IPS DF 4.7 (cell line): ENCODE results near the gene ACER1.
"Not testable (repeated sequence)": the region's sequence is repeated elsewhere in the genome, so short reads cannot be mapped to it uniquely, and the experiment has no call there.

ENCODE experiments used
- DNase-seq: peaks from one replicate; pipeline ENCODE4 v3.0.0-alpha.2; 2013; ENCODE audit warnings: low spot score; ENCODE audit errors: extremely low read depth

ACER1 gene, protein sequence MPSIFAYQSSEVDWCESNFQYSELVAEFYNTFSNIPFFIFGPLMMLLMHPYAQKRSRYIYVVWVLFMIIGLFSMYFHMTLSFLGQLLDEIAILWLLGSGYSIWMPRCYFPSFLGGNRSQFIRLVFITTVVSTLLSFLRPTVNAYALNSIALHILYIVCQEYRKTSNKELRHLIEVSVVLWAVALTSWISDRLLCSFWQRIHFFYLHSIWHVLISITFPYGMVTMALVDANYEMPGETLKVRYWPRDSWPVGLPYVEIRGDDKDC

DNA sequence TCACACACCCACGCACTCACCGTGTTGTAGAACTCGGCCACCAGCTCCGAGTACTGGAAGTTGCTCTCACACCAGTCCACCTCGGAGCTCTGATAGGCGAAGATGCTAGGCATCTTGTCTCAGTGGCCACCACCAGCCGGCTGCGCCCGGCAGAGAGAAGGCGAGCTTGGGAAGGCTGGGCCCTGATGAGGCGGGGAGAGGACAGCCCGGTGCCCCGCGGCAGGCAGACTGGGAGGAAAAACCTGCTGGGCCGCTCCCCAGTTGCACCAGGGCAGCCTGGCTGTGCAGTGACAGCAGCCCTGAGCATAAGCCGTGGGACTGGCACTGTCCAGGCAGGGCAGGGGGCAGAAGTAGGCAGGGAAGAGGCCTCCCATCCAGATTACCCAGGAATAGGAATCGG lies at the start of gene ACER1:
Gene ACER1, minus strand, starts transcription at position 174 of the 400 bp plus-strand sequence. Its CDS starts 61 bp downstream, at position 113.
- DNase-seq = no peak

DNA sequence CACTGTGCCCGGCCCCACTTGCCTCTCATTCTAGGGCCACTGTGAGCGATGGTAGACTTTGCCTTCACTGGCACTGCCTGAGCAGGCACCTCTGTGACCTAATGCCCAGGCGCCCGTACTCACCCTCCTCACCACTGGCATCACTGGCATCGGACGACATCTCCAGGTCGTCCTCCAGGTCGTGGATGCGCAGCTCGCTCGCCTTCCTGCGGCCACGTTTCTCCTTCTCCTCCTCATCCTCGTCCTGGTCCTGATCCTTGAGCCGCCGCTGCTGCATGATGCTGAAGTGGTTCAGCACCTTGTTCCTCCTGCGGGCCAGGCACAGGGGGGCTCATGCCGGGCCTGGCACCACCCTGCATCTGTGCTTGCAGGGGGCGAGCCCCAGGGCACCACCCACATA lies 49.8 kb upstream of the ACER1 start:
- DNase-seq = no peak

DNA sequence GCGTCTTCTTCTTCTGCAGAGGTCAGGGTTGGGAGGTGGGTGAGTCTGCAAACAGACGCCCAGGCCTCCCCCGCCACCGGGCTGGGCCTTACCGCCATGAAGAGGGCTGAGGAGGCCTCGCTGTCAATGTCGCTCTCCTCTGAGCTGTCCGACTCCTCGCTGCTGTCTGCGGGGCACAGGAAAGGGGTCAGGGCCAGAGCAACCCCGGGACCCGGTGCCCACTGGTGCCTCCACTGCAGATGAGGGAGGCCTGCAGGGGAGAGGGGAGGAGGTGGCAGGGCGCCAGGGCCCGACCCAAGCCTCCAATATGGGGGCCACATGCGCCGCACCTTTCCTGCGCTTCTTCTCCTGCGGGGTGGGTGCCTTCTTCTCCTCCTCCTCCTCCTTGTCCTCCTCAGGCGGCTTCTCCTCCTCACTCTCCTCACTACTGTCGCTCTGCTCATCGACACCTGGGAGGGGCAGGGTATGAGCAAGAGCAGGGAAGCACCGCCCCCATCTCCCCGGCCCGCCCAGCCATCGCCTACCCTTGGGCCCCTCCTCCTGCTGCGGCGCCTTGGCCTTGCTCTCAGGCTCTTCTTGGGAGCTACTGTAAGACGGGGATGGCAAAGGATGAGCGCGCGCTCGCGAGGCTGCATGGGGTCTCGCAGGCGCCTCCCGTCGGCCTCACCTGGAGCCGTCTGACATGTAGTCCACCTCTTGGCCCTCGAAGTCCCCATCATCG lies 47.8 kb upstream of the ACER1 start:
- DNase-seq = no peak

DNA sequence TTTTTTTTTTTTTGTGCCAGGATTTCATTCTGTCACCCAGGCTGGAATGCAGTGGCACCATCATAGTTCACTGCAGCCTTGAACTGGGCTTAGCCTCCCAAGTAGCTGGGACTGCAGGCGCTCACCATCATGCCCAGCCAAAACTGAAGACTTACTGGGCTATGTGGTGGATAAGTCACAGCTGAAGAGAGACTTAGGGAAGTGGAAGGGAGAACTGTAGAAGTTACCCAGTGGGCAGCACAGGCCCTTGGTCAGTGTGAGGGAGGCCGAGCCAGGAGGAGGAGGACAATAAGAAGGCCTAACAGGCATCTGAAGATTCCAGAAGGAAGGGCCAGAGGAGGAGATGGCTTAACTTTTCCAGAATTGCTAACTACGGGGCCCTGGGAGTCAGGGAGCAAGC lies 46.3 kb upstream of the ACER1 start:
- DNase-seq = no peak

DNA sequence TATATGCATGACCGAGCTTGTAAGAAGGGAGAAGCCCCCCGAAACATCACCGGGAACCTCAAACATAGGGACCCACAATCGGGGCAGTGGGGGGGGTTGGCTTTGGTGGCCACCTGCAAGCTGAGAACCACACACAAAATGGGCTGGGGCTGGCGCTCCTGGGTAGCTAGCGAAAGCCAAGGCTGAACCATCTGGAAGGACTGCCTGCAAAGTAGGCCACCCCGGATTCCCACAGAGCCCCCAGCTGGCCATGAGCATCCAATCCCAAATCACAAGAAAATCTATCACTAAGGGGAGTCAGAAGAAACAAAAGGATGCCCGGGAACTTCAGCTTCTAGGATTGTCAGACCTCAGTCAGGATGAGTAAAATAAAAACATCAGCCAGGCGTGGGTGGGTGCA lies 45.1 kb upstream of the ACER1 start:
- DNase-seq = no peak

DNA sequence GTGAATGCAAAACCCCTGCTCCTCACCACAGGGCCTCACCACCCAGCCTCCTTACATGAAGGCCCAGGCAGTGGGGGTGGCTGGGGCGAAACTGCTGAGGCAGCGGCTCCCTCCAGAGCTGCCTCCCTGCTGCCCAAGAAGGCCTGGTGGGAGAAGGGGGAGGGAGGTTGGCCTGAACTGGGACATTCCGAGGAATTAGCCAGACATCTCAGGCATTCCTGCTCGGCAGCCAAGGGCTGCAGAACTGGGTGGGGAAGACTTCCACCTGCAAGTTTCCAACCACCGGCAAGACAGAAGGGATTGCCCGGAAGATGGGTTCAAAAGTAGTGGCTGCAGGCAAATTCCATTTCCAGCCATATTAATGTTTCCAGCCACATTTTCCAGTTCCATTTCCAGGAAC lies 44.6 kb upstream of the ACER1 start:
- no peak for DNase-seq

DNA sequence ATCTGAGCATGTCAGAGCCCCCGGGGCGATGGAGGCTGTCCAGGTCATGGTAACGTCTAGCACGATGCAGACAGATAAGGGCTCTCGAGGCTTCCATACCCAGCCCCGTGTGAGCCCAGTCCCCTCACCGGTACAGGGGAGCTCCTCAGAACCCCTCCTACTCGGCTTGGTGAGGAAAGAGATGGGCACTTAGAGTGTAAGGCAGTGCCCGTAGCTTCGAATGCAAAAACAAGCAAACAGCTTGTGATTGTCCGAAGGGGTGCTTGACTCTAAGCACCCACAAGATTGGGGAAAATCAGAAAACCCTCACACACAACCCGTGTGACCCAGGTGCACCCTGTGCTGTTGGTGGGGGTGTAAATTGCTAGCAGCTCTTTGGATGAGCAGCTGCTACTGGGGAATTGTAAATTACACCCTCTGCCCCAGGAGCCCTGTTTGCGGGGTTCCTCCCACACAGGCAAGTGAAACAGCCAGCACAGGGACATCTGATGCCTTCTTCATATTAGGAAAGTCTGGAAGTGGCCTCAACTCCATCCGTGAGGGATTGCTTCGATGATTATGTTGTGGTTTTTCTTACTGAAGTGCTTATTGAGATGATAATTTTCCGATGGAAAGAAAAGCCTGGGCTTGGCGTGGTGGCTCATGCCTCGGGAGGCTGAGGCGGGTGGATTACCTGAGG lies 43.2 kb upstream of the ACER1 start:
- no peak for DNase-seq

DNA sequence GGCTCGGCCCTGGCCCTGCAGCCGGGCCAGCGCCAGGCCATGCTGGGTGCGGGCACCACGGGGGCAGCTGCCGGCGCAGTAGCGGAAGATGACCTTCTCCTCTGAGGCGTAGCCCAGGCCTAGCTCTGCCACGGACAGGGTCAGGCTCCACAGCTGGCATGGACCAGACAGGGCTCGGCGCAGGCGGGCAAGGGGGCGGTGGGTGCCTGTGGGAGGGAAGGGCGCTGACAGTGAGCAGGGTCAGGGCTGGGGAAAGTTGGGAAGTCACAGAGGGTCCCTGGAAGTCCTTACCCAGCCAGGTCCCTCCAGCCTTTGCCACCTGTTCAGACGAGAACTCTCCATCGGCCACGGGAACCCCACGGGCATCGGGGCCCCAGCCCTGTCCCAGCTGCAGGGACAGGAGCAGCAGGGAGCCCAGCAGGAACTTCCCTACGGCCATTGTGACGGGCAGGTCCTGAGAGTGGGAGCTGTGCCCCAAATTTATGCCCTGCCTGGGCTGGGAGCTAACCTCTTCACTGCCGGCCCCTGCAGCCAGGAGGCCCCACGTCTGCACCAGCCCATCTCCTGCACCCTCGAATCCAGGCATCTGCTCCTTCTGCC lies 42.1 kb upstream of the ACER1 start, which contains the start of gene PSPN:
Gene PSPN, minus strand, starts transcription at position 523 of the 600 bp plus-strand sequence. Its CDS starts 84 bp downstream, at position 439.
- DNase-seq = no peak

DNA sequence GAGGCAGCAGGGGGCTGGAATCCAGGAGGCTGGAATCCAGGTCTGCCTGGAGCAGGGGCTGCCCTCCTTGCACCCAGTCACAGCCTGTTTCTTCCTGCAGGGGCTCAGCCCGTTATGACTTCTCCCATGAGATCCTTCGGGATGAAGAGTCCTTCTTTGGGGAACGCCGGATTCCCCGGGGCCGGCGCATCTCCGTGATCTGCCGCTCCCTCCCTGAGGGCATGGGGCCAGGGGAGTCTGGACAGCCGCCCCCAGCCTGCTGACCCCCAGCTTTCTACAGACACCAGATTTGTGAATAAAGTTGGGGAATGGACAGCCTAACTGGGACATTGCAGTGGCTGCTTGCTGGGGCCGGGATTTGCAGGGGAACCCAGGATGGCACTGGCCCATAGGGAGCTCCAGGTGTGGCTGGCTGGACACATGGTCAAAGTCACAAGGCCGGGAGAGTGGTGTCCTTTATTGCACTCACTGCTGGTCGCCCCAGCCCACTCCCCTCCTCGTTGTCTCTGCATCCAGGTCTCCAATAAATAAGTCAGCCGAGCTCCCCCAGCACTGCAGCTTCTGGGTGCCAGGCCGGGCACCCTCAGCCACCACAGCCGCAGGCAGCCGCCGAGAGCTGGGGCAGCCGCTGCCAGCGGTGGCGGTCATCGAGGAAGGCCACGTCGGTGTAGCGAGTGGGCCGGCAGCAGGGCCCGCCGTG lies 41.4 kb upstream of the ACER1 start:
- DNase-seq = no peak

DNA sequence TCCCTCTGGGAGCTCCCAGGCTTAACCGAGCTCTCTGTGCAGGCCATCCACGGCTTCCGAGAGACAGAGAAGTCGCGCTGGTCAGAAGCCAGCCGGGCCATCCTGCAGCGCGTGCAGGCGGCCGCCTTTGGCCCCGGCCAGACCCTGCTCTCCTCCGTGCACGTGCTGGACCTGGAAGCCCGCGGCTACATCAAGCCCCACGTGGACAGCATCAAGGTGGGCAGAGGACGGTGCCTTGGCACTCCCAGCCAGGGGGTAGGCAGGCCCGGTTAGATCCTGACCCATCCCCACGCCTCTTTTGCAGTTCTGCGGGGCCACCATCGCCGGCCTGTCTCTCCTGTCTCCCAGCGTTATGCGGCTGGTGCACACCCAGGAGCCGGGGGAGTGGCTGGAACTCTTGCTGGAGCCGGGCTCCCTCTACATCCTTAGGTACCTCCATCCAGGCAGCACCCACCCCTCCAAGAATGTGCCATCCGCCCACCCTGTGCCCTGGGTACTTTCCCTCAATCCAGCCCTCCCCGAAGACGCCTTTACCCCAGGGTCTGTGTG lies 40.8 kb upstream of the ACER1 start:
- no peak for DNase-seq

DNA sequence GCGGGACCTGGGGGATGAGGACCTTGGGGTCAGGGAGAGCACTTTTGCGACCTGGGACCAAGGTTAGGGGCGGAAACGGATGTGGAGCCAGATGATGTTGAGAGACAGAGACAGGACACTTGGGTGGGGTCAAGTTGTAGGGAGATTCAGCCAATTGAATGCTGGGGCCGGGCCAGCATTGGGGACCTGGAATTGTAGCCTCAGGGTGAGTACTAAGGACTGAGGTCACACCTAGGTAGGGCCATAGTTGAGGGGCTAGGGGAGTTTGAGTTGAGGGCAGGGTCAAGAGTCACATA lies 40.3 kb upstream of the ACER1 start:
- no peak for DNase-seq

DNA sequence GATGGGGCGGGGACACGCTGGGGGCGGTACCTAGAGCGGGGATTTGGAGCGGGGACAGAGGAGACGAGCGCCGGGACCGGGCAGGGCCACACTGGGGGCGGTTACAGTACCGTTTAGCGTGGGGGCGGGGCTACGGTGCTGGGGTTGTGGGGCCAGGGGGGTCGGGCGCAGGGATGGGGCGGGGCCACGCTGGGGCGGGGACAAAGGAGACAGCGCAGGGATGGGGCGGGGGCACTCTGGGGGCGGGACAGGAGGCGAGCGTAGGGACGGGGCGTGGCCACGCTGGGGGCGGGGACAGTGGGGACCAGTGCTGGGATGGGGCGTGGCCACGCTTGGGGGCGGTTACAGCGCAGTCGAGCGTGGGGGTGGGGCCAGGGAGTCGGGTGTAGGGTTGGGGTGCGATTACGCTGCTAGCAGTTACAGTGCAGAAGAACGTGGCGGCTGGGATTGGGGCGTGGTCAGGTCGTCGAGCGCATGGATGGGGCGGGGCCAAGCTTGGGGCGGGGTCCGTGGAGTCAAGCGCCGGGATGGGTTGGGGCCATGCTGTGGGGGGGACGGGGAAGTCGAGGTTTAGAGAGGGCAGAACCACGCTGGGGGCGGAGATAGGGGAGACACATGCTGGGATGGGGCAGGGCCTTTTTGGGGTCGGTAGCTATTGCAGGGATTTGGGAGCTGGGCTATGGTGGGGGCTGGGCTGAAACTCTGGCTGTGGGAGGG lies 39.8 kb upstream of the ACER1 start:
- no peak for DNase-seq

DNA sequence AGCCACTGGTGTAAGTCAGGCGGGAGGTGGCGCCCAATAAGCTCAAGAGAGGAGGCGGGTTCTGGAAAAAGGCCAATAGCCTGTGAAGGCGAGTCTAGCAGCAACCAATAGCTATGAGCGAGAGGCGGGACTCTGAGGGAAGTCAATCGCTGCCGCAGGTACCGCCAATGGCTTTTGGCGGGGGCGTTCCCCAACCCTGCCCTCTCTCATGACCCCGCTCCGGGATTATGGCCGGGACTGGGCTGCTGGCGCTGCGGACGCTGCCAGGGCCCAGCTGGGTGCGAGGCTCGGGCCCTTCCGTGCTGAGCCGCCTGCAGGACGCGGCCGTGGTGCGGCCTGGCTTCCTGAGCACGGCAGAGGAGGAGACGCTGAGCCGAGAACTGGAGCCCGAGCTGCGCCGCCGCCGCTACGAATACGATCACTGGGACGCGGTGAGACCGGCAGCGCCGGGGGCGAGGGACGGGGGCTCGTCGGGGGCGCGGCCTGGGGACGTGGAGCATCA lies 39.2 kb upstream of the ACER1 start, which contains the start of gene ALKBH7:
Gene ALKBH7, plus strand, starts transcription at position 201 of the 502 bp plus-strand sequence. Its CDS starts 27 bp downstream, at position 228.
- DNase-seq = peak; percentile 97

DNA sequence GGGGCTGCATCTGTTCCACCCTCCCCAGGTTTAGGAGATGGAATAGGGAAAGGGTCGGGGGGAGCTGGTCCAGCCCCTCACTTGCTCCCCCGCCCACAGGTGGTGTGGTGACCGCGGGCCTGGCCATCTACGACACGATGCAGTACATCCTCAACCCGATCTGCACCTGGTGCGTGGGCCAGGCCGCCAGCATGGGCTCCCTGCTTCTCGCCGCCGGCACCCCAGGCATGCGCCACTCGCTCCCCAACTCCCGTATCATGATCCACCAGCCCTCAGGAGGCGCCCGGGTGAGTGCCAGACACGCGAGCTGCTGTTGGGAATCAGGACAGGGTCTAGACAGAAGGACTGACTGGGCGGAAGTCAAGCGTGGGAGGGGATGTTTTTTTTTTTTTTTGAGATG lies 30.9 kb upstream of the ACER1 start:
- no peak for DNase-seq

DNA sequence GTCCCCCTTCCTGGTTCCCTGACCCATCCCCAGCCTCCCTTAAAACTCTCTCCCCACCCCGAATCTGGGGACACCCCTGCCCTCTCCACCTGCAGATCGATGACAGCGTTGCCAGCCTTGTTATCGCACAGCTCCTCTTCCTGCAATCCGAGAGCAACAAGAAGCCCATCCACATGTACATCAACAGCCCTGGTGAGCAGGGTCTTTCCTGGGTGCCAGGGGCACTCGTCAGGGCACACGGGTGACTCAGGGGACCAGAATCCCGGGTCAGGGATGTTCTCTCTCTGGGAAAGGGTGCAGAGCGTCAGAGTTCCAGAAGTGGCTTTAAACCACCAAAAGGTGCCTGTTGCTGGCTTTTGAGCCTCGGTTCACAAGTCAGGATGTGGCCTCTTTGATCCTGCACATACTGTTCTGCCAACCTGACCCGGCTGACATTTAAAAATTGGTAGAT lies 29.0 kb upstream of the ACER1 start:
- DNase-seq = no peak

DNA sequence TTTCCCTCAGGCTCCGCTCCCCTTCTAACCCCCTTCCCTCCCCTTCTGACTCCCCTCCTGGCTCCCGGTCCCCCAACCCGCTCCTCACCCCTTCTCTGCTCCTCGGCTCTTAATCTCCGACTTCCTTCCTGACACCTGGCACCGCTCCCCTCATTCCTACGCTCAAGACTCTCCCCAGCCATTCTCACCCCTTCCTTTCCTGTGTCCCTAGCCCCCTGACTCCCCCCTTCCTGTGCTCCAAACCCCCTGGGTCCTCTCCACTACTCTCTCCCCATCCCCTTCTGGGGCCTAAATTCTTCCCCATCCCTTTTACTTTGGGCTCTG lies 28.6 kb upstream of the ACER1 start:
- DNase-seq = no peak

DNA sequence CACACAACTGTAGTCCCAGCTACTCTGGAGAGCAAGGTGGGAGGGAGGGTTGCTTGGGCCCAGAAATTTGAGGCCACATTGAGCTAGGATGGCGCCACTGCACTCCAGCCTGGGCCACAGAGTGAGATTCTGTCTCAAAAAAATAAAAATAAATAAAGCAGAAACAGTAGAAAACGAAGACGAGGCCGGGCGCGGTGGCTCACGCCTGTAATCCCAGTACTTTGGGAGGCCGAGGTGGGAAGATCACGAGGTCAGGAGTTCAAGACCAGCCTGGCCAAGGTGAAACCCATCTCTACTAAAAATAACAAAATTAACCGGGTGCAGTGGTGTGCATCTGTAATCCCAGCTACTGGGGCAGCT lies 27.4 kb upstream of the ACER1 start:
- DNase-seq = not testable (repeated sequence)

DNA sequence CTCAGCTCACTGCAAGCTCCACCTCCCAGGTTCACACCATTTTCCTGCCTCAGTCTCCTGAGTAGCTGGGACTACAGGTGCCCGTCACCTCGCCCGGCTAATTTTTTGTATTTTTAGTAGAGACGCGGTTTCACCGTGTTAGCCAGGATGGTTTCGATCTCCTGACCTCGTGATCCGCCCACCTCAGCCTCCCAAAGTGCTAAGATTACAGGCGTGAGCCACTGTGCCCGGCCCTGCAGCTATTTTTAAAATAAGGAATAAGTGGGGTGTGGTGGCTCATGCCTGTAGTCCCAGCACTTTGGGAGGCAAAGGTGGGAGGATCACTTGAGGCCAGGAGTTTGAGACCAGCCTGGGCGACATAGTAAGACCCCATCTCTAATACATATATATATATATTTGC lies 27.0 kb upstream of the ACER1 start:
- not testable (repeated sequence) for DNase-seq

DNA sequence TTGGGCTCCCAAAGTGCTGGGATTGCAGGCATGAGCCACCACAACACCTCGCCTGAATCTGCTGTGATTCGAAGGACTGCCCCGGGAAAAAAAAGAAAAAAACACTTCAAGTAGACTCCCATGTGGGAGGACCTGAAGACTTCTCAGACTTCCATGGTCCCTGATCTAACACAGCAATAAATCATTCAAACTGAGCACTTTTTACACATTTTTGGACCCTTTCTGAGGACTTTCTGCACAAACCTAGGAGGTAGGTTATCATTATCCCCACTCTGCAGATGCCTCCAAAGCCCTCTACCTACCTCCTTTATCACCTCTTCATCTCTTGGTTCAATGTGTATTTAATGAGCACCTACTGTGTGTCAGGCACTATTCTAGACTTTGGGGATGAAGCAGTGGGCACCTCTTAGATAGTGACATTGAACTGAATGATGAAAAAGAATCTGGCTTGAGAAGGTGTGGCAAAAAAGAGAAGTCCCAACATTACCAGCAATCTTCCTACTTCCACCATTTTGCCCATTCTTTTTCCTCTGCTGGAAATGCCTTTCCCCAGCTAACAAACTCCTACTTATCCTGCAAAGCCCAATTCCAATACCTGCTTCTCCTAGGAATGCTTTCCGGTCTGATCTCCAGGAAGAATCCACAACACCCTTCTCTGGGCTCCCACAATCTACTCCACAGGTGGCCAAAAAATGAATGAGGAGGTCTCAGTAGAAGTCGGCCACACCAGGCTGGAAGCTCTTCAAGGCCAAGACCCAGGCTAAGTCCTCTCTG lies 26.3 kb upstream of the ACER1 start:
- no peak for DNase-seq

DNA sequence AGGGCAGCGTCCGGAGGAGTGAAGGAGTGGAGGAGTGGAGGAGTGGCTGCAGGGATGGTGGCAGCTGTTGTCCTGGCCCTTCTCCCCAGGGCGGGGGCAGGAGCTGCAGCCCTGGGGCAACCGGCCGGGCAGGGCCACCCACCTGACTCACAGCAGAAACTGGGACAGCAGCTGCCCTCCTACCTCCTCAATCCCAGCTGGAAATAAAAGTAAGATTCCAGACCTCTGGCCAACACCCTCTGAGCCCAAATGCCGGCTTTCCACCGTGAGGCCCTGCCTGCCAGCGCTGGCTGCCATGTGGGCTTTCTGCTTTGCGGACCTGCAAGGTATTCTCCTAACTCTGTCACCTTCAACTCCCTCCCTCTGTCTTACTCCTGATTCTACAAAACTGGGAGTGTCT lies 24.6 kb upstream of the ACER1 start:
- DNase-seq = no peak
